Tibial nerve (tissue), 4 donors: ENCODE results near the gene SMYD1.

ENCODE experiments used
- EP300 ChIP-seq, 2 donors: sonication (generic); formaldehyde crosslinking; IDR thresholded peaks; one replicate each; pipeline ENCODE4 v1.6.1; 2017; ENCODE audit warnings: antibody characterized with exemption in 2 of 2, mild to moderate bottlenecking in 1 of 2
- POLR2A ChIP-seq, 2 donors: fragments of 450-650 bp; IDR thresholded peaks; one replicate each; pipeline ENCODE4 v1.6.1; 2017; ENCODE audit warnings: antibody characterized with exemption in 2 of 2, mild to moderate bottlenecking in 2 of 2, moderate library complexity in 2 of 2
- TF ChIP-seq, protein P1 (sequence below), 5 experiments: fragments of 200-600 bp in 3 of 5; fragments of 450-650 bp in 2 of 5; sonication (generic) in 3 of 5; IDR thresholded peaks; one replicate each; pipeline ENCODE4 v1.5.1; 2016 to 2019; ENCODE audit warnings: antibody characterized with exemption in 5 of 5, mild to moderate bottlenecking in 3 of 5, moderate library complexity in 2 of 5

DNA sequence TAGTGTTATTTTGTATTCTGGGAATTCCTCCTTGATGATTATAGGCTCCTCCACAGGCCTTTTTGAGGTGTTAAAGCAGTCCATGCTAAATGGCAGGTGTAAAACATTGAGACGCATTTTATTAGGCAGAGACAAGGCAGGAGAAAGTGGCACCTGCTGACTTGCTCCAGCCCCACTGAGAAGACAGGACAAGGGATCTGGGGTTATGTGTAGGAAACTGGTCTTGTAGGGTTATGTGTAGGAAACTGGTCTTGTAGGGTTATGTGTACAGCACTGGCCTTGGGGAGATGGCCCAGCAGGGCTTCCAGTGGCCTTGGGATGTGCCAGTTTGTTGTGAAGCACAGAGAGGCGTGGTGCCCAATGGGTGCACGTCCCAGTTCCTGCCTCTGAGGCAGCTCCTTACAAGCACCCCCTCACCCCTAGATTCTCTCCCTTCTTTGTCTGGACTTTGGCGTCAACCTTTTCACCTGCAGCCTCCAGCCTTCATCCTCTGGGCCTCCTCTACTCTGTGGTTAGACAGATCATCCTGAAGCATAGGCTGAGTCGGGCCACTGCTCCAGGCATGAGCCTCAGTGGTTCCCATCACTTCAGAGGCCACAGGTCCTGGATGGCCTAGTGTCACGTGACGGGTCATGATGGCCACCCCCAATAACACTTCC, 61.2 kb downstream of the SMYD1 start:
- TF ChIP-seq, protein P1, sequence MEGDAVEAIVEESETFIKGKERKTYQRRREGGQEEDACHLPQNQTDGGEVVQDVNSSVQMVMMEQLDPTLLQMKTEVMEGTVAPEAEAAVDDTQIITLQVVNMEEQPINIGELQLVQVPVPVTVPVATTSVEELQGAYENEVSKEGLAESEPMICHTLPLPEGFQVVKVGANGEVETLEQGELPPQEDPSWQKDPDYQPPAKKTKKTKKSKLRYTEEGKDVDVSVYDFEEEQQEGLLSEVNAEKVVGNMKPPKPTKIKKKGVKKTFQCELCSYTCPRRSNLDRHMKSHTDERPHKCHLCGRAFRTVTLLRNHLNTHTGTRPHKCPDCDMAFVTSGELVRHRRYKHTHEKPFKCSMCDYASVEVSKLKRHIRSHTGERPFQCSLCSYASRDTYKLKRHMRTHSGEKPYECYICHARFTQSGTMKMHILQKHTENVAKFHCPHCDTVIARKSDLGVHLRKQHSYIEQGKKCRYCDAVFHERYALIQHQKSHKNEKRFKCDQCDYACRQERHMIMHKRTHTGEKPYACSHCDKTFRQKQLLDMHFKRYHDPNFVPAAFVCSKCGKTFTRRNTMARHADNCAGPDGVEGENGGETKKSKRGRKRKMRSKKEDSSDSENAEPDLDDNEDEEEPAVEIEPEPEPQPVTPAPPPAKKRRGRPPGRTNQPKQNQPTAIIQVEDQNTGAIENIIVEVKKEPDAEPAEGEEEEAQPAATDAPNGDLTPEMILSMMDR (IDR thresholded peaks at IDR 0.05): no peak
- no peak for TF ChIP-seq EP300 (IDR thresholded peaks at IDR 0.05)
- no peak for TF ChIP-seq POLR2A (IDR thresholded peaks at IDR 0.05)
